T-cell (primary cell): ENCODE results near the gene RBKS. TPM values are rescaled to one million over a fixed set of nuclear protein-coding genes. Genes with fewer than 3 reads are reported as not detected.

Source experiments
- ATAC-seq, 4 experiments: fragments of 200-7000 bp in 3 of 4; fragments of 150-1000 bp in 1 of 4; cut with Tn5 transposase; replicated peaks in 1 of 4; 1 replicate in 3 of 4; 2 replicates in 1 of 4; pipeline ENCODE4 v1.10.0; 2021; ENCODE audit warnings: moderate library complexity in 3 of 4, mild to moderate bottlenecking in 2 of 4, moderate number of reproducible peaks in 1 of 4
- CTCF ChIA-PET, 2 donors: fragments of 300-600 bp; sonication (Branson Sonifier 250); formaldehyde crosslinking; loops; one replicate each; lab custom pipeline; 2022; ENCODE audit warnings: antibody characterized with exemption in 2 of 2; lab: Charles Lee
- POLR2A ChIA-PET, 2 donors: fragments of 300-600 bp; sonication (Branson Sonifier 250); formaldehyde crosslinking; loops; one replicate each; lab custom pipeline; 2022; ENCODE audit warnings: antibody characterized with exemption in 2 of 2; lab: Charles Lee
- DNase-seq, 35 experiments: peaks; one replicate each; pipeline versions ENCODE4 v3.0.0 to v3.0.0-alpha.2; 2013 to 2023
- H3K27ac ChIP-seq: one replicate; pipeline ENCODE4 v1.5.1; 2013; ENCODE audit warnings: low read length
- H3K27me3 ChIP-seq, 2 experiments: replicated peaks in 1 of 2; 1 replicate in 1 of 2; 2 replicates in 1 of 2; pipeline versions ENCODE4 v1.6.1 to v1.7.0; 2013; ENCODE audit warnings: low read length in 1 of 2, mixed read lengths in 1 of 2; ENCODE audit not compliant: control insufficient read depth in 2 of 2, insufficient read depth in 2 of 2; ENCODE audit errors: extremely low read depth in 1 of 2
- H3K36me3 ChIP-seq, 2 donors: 1 replicate in 1 of 2; 2 replicates in 1 of 2; pipeline versions ENCODE4 v1.6.1 to v1.7.0; 2013; ENCODE audit warnings: low read length in 1 of 2; ENCODE audit not compliant: control insufficient read depth in 2 of 2, insufficient read depth in 1 of 2; ENCODE audit errors: extremely low read depth in 1 of 2
- H3K4me1 ChIP-seq, 2 experiments: 1 replicate in 1 of 2; 2 replicates in 1 of 2; pipeline versions ENCODE4 v1.6.1 to v1.7.0; 2013; ENCODE audit warnings: low read length in 2 of 2, mixed read lengths in 1 of 2; ENCODE audit not compliant: insufficient read depth in 2 of 2, control insufficient read depth in 1 of 2; ENCODE audit errors: extremely low read depth in 1 of 2
- H3K4me3 ChIP-seq, 2 donors: 1 replicate in 1 of 2; 2 replicates in 1 of 2; pipeline versions ENCODE4 v1.5.1 to v1.7.0; 2013; ENCODE audit warnings: mild to moderate bottlenecking in 2 of 2, low read length in 1 of 2, moderate library complexity in 1 of 2; ENCODE audit not compliant: control insufficient read depth in 1 of 2; ENCODE audit errors: extremely low read depth in 1 of 2
- H3K9me3 ChIP-seq: 2 replicates; pipeline ENCODE4 v1.7.0; 2013
- H3K27ac Mint-ChIP-seq, 2 donors: one replicate each; pipeline ENCODE4 v1.8.0; 2020 to 2021; ENCODE audit warnings: mild to moderate bottlenecking in 2 of 2, mixed read lengths in 2 of 2
- H3K27me3 Mint-ChIP-seq, 2 donors: one replicate each; pipeline ENCODE4 v1.8.0; 2021 to 2022; ENCODE audit warnings: mixed read lengths in 2 of 2
- H3K36me3 Mint-ChIP-seq: one replicate; pipeline ENCODE4 v1.8.0; 2021; ENCODE audit warnings: mixed read lengths
- H3K4me1 Mint-ChIP-seq, 3 donors: one replicate each; pipeline ENCODE4 v1.8.0; 2020 to 2022; ENCODE audit warnings: mixed read lengths in 3 of 3, mild to moderate bottlenecking in 1 of 3
- H3K4me3 Mint-ChIP-seq, 3 donors: one replicate each; pipeline ENCODE4 v1.8.0; 2020 to 2022; ENCODE audit warnings: mild to moderate bottlenecking in 3 of 3, mixed read lengths in 3 of 3, moderate library complexity in 3 of 3
- H3K9me3 Mint-ChIP-seq, 3 donors: one replicate each; pipeline ENCODE4 v1.8.0; 2020 to 2022; ENCODE audit warnings: mixed read lengths in 3 of 3
- WGBS: methylation state at CpG from one replicate; pipeline ENCODE4 v1.1.5; 2013; ENCODE audit warnings: missing lambda C conversion rate; ENCODE audit not compliant: insufficient coverage; 5-methylcytosine and 5-hydroxymethylcytosine counted together
- total RNA-seq, 35 experiments: library from RNA in 6 of 35; stranded (reverse) in 6 of 35; fragments of 120-200 nt in 1 of 35; gene quantifications; one replicate each; pipeline versions ENCODE4 v1.2.1 to v1.2.4 and lab custom pipeline; 2013 to 2026

RBKS gene
- total RNA-seq, 5 donors from 2014 or later (not counting 1 experiment from before 2014, with no cell fraction given), result 1.1 to 6.7 (median 1.5) TPM

- Mint-ChIP-seq H3K36me3 (peaks cover 22% of the 10 kb centered on the region), H3K9me3 (no peaks in the 10 kb centered on the region), H3K27ac (no peak overlapping the region), H3K4me1 (peaks cover 33 to 35% (median 35%) of the 10 kb centered on the region in 3 donors), H3K27me3 (no peaks in the 10 kb centered on the region), H3K4me3 (no peak overlapping the region)
- Histone ChIP-seq H3K4me1 (no peaks in the 10 kb centered on the region), H3K27me3 (no peaks in the 10 kb centered on the region), H3K36me3 (no peaks in the 10 kb centered on the region), H3K9me3 (no peaks in the 10 kb centered on the region), H3K27ac (no peak overlapping the region), H3K4me3 (no peak overlapping the region)
- ATAC-seq (no peak), DNase-seq (no peak)
- ChIA-PET POLR2A (no interaction called here), CTCF (interaction anchor here in 1 of 2 donors (0.7 kb wide), 1 partner anchor 56 kb away, joined by 3 read pairs; no protein-coding TSS in a partner anchor)
- no CpG with 5 or more reads among the region's 1 CpG for WGBS
Observed at GRCh38 chr2:27916293-27916995, 26.3 kb upstream of the RBKS start.

- Mint-ChIP-seq H3K9me3 (no peaks in the 10 kb centered on the region), H3K27me3 (no peaks in the 10 kb centered on the region), H3K36me3 (peaks cover 25% of the 10 kb centered on the region), H3K4me1 (peaks cover 37 to 38% (median 37%) of the 10 kb centered on the region in 3 donors), H3K27ac (no peak overlapping the region), H3K4me3 (no peak overlapping the region)
- Histone ChIP-seq H3K27me3 (no peaks in the 10 kb centered on the region), H3K4me1 (no peaks in the 10 kb centered on the region), H3K4me3 (no peak overlapping the region), H3K27ac (no peak overlapping the region), H3K9me3 (no peaks in the 10 kb centered on the region), H3K36me3 (no peaks in the 10 kb centered on the region)
- POLR2A ChIA-PET, result interaction anchor here in 1 of 2 donors (0.6 kb wide), 1 partner anchor 1670 kb away, joined by 3 read pairs; no protein-coding TSS in a partner anchor
- CTCF ChIA-PET, result interaction anchor here in 1 of 2 donors (1.8 kb wide), 1 partner anchor 26 kb away, joined by 5 read pairs; the partner anchor contains the start of genes BABAM2 and RBKS
- ATAC-seq (no peak), DNase-seq (no peak)
Observed at GRCh38 chr2:27915874-27916273, 25.7 kb upstream of the RBKS start.

GRCh38 chr2:27915191-27915590 lies 25.0 kb upstream of the RBKS start:
- no peaks in the 10 kb centered on the region for H3K9me3 Mint-ChIP-seq
- Histone ChIP-seq H3K9me3 (no peaks in the 10 kb centered on the region), H3K36me3 (no peaks in the 10 kb centered on the region), H3K4me1 (no peaks in the 10 kb centered on the region), H3K27me3 (no peaks in the 10 kb centered on the region), H3K27ac (no peak overlapping the region), H3K4me3 (no peak overlapping the region)
- CTCF ChIA-PET, result interaction anchor here (0.7 to 1.8 kb wide), 2 partner anchors 25 to 304 kb away, joined by 4 to 5 read pairs; partner anchors contain the start of genes BABAM2 (in 1 of the 2) and RBKS (in 1 of the 2)
- ATAC-seq (no peak), DNase-seq (no peak)
- WGBS, result no CpG with 5 or more reads among the region's 5 CpGs
- POLR2A ChIA-PET, result no interaction called here
- H3K27ac Mint-ChIP-seq, result no peak overlapping the region
- no peak overlapping the region for H3K4me3 Mint-ChIP-seq
- peaks cover 26% of the 10 kb centered on the region for H3K36me3 Mint-ChIP-seq
- H3K4me1 Mint-ChIP-seq, result peaks cover 31 to 35% (median 31%) of the 10 kb centered on the region in 3 donors
- no peaks in the 10 kb centered on the region for H3K27me3 Mint-ChIP-seq

- Histone ChIP-seq H3K4me3 (no peak overlapping the region), H3K4me1 (no peaks in the 10 kb centered on the region), H3K27ac (no peak overlapping the region), H3K36me3 (no peaks in the 10 kb centered on the region), H3K27me3 (no peaks in the 10 kb centered on the region), H3K9me3 (no peaks in the 10 kb centered on the region)
- DNase-seq, result no peak
- ChIA-PET CTCF (interaction anchor here (0.7 to 1.8 kb wide), 3 partner anchors 20 to 304 kb away, joined by 4 to 5 read pairs (median 4); partner anchors contain the start of genes BABAM2 (in 1 of the 2) and RBKS (in 1 of the 2)), POLR2A (no interaction called here)
- no peak for ATAC-seq
- H3K36me3 Mint-ChIP-seq, result peaks cover 24% of the 10 kb centered on the region
- H3K4me1 Mint-ChIP-seq, result peaks cover 29 to 31% (median 30%) of the 10 kb centered on the region in 3 donors
- no peaks in the 10 kb centered on the region for H3K9me3 Mint-ChIP-seq
- H3K4me3 Mint-ChIP-seq, result no peak overlapping the region
- no peaks in the 10 kb centered on the region for H3K27me3 Mint-ChIP-seq
- no peak overlapping the region for H3K27ac Mint-ChIP-seq
Observed at GRCh38 chr2:27914805-27915175, 24.6 kb upstream of the RBKS start.

- Histone ChIP-seq H3K27ac (no peak overlapping the region), H3K4me1 (no peaks in the 10 kb centered on the region), H3K27me3 (no peaks in the 10 kb centered on the region), H3K9me3 (no peaks in the 10 kb centered on the region), H3K4me3 (no peak overlapping the region), H3K36me3 (no peaks in the 10 kb centered on the region)
- Mint-ChIP-seq H3K4me1 (peaks cover 25 to 28% (median 28%) of the 10 kb centered on the region in 3 donors), H3K27ac (peak overlapping the region in 1 of 2 donors; percentile 7), H3K4me3 (no peak overlapping the region), H3K9me3 (no peaks in the 10 kb centered on the region), H3K36me3 (peaks cover 28% of the 10 kb centered on the region), H3K27me3 (no peaks in the 10 kb centered on the region)
- CTCF ChIA-PET, result interaction anchor here (0.7 to 1.8 kb wide), 3 partner anchors 19 to 305 kb away, joined by 4 to 5 read pairs (median 4); partner anchors contain the start of genes BABAM2 (in 1 of the 2) and RBKS (in 1 of the 2)
- DNase-seq (no peak), ATAC-seq (no peak)
- no CpG with 5 or more reads among the region's 2 CpGs for WGBS
- POLR2A ChIA-PET, result interaction anchor here in 1 of 2 donors (0.6 kb wide), 1 partner anchor 424 kb away, joined by 3 read pairs; no protein-coding TSS in a partner anchor
Observed at GRCh38 chr2:27914041-27914804, 24.0 kb upstream of the RBKS start.

GRCh38 chr2:27912512-27912911 lies 22.3 kb upstream of the RBKS start:
- Mint-ChIP-seq H3K27ac (no peak overlapping the region), H3K27me3 (no peaks in the 10 kb centered on the region), H3K4me3 (no peak overlapping the region), H3K9me3 (no peaks in the 10 kb centered on the region), H3K4me1 (peaks cover 26 to 28% (median 27%) of the 10 kb centered on the region in 3 donors), H3K36me3 (peaks cover 34% of the 10 kb centered on the region)
- Histone ChIP-seq H3K9me3 (no peaks in the 10 kb centered on the region), H3K27ac (no peak overlapping the region), H3K4me3 (no peak overlapping the region), H3K4me1 (no peaks in the 10 kb centered on the region), H3K27me3 (no peaks in the 10 kb centered on the region), H3K36me3 (no peaks in the 10 kb centered on the region)
- WGBS, result 94% methylated on average over 2 of the region's 2 CpGs
- DNase-seq (no peak), ATAC-seq (no peak)
- ChIA-PET POLR2A (interaction anchor here in 1 of 2 donors (0.8 kb wide), 1 partner anchor 22 kb away, joined by 5 read pairs; the partner anchor contains the start of genes BABAM2 and RBKS), CTCF (interaction anchor here in 1 of 2 donors (0.6 kb wide), 1 partner anchor 20 kb away, joined by 3 read pairs; no protein-coding TSS in a partner anchor)
